IMR-90 (cell line): ENCODE data around the gene FXYD5. TPM values are rescaled to one million over a fixed set of nuclear protein-coding genes. Genes with fewer than 3 reads are reported as not detected.

Experiments used
- microRNA-seq, 2 experiments: library from miRNA; stranded (forward) in 1 of 2; unstranded in 1 of 2; fragments of 10-50 nt in 1 of 2; fragments of <30 nt in 1 of 2; gene quantifications in 1 of 2; microRNA quantifications in 1 of 2; one replicate each; pipeline versions ENCODE3 to v1.1.0; 2013 to 2020; ENCODE audit not compliant: insufficient read depth in 1 of 2, insufficient read length in 1 of 2, unreplicated experiment in 1 of 2
- polyA plus RNA-seq, 3 experiments: library from polyadenylated mRNA; depleted of rRNA; stranded (reverse); fragments of >200 nt; gene quantifications; 2 replicates each; pipeline ENCODE4 v1.2.3, GENCODE V29; 2012; ENCODE audit warnings: low replicate concordance in 1 of 3
- small RNA-seq, 5 experiments: library from RNA; depleted of rRNA; stranded (forward); fragments of <200 nt; gene quantifications; one replicate each; pipeline ENCODE3, GENCODE V24; 2012
- total RNA-seq: library from RNA; depleted of rRNA; stranded (reverse); fragments of >200 nt; gene quantifications from 2 replicates; pipeline ENCODE4 v1.2.3, GENCODE V29; 2012; rRNA removed

The FXYD5 gene
- total and polyA plus RNA-seq, 2 of the 4 experiments (the other 2 are of a cell fraction), result 53.6 to 245 TPM

Small RNA genes within 50 kb of the gene (microRNA-seq; reads per million reads assigned to microRNA genes)
- gene AC020907.2 (ENCODE audit: insufficient read depth, insufficient read length), result not detected

Small RNA genes within 50 kb of the gene (small RNA-seq; reads per million reads assigned to genes)
- gene AC020907.2, result 0 reads per million in 5 experiments

Other genes with a start within 250 kb of the FXYD5 start
- gene ZNF30, start 227.8 kb upstream of the FXYD5 start, total RNA-seq, result 2.8 and 2.9 TPM in 2 replicates
- gene ZNF30, start 227.8 kb upstream of the FXYD5 start, polyA plus RNA-seq (2012; rRNA removed), result 1.1 and 1.3 TPM in 2 replicates
- gene ZNF792, start 190.5 kb upstream of the FXYD5 start, total RNA-seq, result 3.9 and 4.8 TPM in 2 replicates
- 1.2 and 1.5 TPM in 2 replicates for gene ZNF792, start 190.5 kb upstream of the FXYD5 start, polyA plus RNA-seq (2012; rRNA removed)
- 11.1 and 11.4 TPM in 2 replicates for gene GRAMD1A, start 154.4 kb upstream of the FXYD5 start, total RNA-seq
- 63.0 and 65.2 TPM in 2 replicates for gene GRAMD1A, start 154.4 kb upstream of the FXYD5 start, polyA plus RNA-seq (2012; rRNA removed)
- gene SCN1B, start 124.3 kb upstream of the FXYD5 start, total RNA-seq, result 2.0 and 2.2 TPM in 2 replicates
- 9.6 and 10.6 TPM in 2 replicates for gene SCN1B, start 124.3 kb upstream of the FXYD5 start, polyA plus RNA-seq (2012; rRNA removed)
- not detected in 2 replicates for gene HPN, start 113.0 kb upstream of the FXYD5 start, total RNA-seq
- not detected in 2 replicates for gene HPN, start 113.0 kb upstream of the FXYD5 start, polyA plus RNA-seq (2012; rRNA removed)
- gene FXYD3, start 38.9 kb upstream of the FXYD5 start, total RNA-seq, result not detected in 2 replicates
- not detected in 2 replicates for gene FXYD3, start 38.9 kb upstream of the FXYD5 start, polyA plus RNA-seq (2012; rRNA removed)
- gene LGI4, start 19.7 kb upstream of the FXYD5 start, total RNA-seq, result not detected in 2 replicates
- 0.06 and 0.10 TPM in 2 replicates for gene LGI4, start 19.7 kb upstream of the FXYD5 start, polyA plus RNA-seq (2012; rRNA removed)
- gene FXYD1, start 15.9 kb upstream of the FXYD5 start, total RNA-seq, result 0.18 TPM in 1 of 2 replicates, not detected in the other
- gene FXYD1, start 15.9 kb upstream of the FXYD5 start, polyA plus RNA-seq (2012; rRNA removed), result 2.7 and 3.9 TPM in 2 replicates
- not detected in 2 replicates for gene FXYD7, start 11.5 kb upstream of the FXYD5 start, total RNA-seq
- gene FXYD7, start 11.5 kb upstream of the FXYD5 start, polyA plus RNA-seq (2012; rRNA removed), result 0.31 and 0.39 TPM in 2 replicates
- not detected in 2 replicates for gene FAM187B, start 74.0 kb downstream of the FXYD5 start, total RNA-seq
- not detected in 2 replicates for gene FAM187B, start 74.0 kb downstream of the FXYD5 start, polyA plus RNA-seq (2012; rRNA removed)
- 0.18 and 0.28 TPM in 2 replicates for gene LSR, start 94.3 kb downstream of the FXYD5 start, total RNA-seq
- 0.44 and 0.98 TPM in 2 replicates for gene LSR, start 94.3 kb downstream of the FXYD5 start, polyA plus RNA-seq (2012; rRNA removed)
- gene USF2, start 114.2 kb downstream of the FXYD5 start, total RNA-seq, result 21.3 and 27.5 TPM in 2 replicates
- 65.6 and 82.5 TPM in 2 replicates for gene USF2, start 114.2 kb downstream of the FXYD5 start, polyA plus RNA-seq (2012; rRNA removed)
- gene HAMP, start 127.8 kb downstream of the FXYD5 start, total RNA-seq, result under 0.01 TPM in 2 replicates
- gene HAMP, start 127.8 kb downstream of the FXYD5 start, polyA plus RNA-seq (2012; rRNA removed), result not detected in 2 replicates
- not detected in 2 replicates for gene MAG, start 137.4 kb downstream of the FXYD5 start, total RNA-seq
- not detected in 2 replicates for gene MAG, start 137.4 kb downstream of the FXYD5 start, polyA plus RNA-seq (2012; rRNA removed)
- 0.18 TPM in 1 of 2 replicates, not detected in the other for gene CD22, start 174.5 kb downstream of the FXYD5 start, total RNA-seq
- 0.22 TPM in 2 replicates for gene CD22, start 174.5 kb downstream of the FXYD5 start, polyA plus RNA-seq (2012; rRNA removed)
- gene FFAR1, start 193.2 kb downstream of the FXYD5 start, total RNA-seq, result not detected in 2 replicates
- gene FFAR1, start 193.2 kb downstream of the FXYD5 start, polyA plus RNA-seq (2012; rRNA removed), result not detected in 2 replicates
- gene FFAR3, start 203.7 kb downstream of the FXYD5 start, total RNA-seq, result not detected in 2 replicates
- not detected in 2 replicates for gene FFAR3, start 203.7 kb downstream of the FXYD5 start, polyA plus RNA-seq (2012; rRNA removed)
- not detected in 2 replicates for gene GPR42, start 216.3 kb downstream of the FXYD5 start, total RNA-seq
- not detected in 2 replicates for gene GPR42, start 216.3 kb downstream of the FXYD5 start, polyA plus RNA-seq (2012; rRNA removed)